ENCODE data around the gene CACNA1D.

CACNA1D gene

GRCh38 chr3:53792866-53793265, 298.5 kb downstream of the CACNA1D start:
- no peak for DNase-seq (ENCODE audit: extremely low read depth, low read depth)
- TF ChIP-seq CTCF (IDR thresholded peaks at IDR 0.05; ENCODE audit: low read depth, low read length), result no peak

GRCh38 chr3:53794597-53794996, 300.2 kb downstream of the CACNA1D start:
- DNase-seq (ENCODE audit: extremely low read depth, low read depth), result no peak

GRCh38 chr3:53795176-53795575, 300.8 kb downstream of the CACNA1D start:
- no peak for DNase-seq (ENCODE audit: extremely low read depth, low read depth)
- TF ChIP-seq CTCF (IDR thresholded peaks at IDR 0.05; ENCODE audit: low read depth, low read length), result no peak

More at GRCh38 chr3:53794597-53794996, 300.2 kb downstream of the CACNA1D start:
- TF ChIP-seq CTCF (IDR thresholded peaks at IDR 0.05; ENCODE audit: low read depth, low read length), result no peak

- no peak for TF ChIP-seq CTCF (IDR thresholded peaks at IDR 0.05; ENCODE audit: low read depth, low read length)
- no peak for DNase-seq (ENCODE audit: extremely low read depth, low read depth)
These were observed 301.6 kb downstream of the CACNA1D start for GRCh38 chr3:53795789-53796560.

- no peak for DNase-seq (ENCODE audit: extremely low read depth, low read depth)
- no peak for TF ChIP-seq CTCF (IDR thresholded peaks at IDR 0.05; ENCODE audit: low read depth, low read length)
These were observed 303.7 kb downstream of the CACNA1D start for GRCh38 chr3:53798144-53798543.

GRCh38 chr3:53799338-53799865, 305.0 kb downstream of the CACNA1D start:
- no peak for TF ChIP-seq CTCF (IDR thresholded peaks at IDR 0.05; ENCODE audit: low read depth, low read length)
- no peak for DNase-seq (ENCODE audit: extremely low read depth, low read depth)

- DNase-seq (ENCODE audit: extremely low read depth, low read depth), result no peak
- no peak for TF ChIP-seq CTCF (IDR thresholded peaks at IDR 0.05; ENCODE audit: low read depth, low read length)
These were observed 305.9 kb downstream of the CACNA1D start for GRCh38 chr3:53800041-53800906.

All from AG09319 (cell line).